ENCODE data around the gene DYRK1B. TPM values are rescaled to one million over a fixed set of nuclear protein-coding genes. Genes with fewer than 3 reads are reported as not detected.

DYRK1B gene
- total RNA-seq, 6 experiments from 2014 or later, result 2.5 to 6.3 (median 4.4) TPM

- H3K9me3 ChIP-seq, result no peaks in the 10 kb centered on the region
- no peak for DNase-seq
- H3K27ac ChIP-seq, result no peak overlapping the region
- no peak overlapping the region for H3K4me3 ChIP-seq
- intact Hi-C loops (cut with DNase I), result no loop called here
- no peaks in the 10 kb centered on the region for H3K4me1 ChIP-seq
- H3K36me3 ChIP-seq, result no peaks in the 10 kb centered on the region
- 89% methylated on average over 6 of the region's 7 CpGs for WGBS (ENCODE audit: insufficient coverage, low coverage, low lambda C conversion rate, missing lambda C conversion rate)
- no peak for ATAC-seq
- no peak for TF ChIP-seq POLR2A (IDR thresholded peaks at IDR 0.05)
- TF ChIP-seq CTCF (IDR thresholded peaks at IDR 0.05), result no peak
- H3K27me3 ChIP-seq, result no peaks in the 10 kb centered on the region
These were observed 18.9 kb upstream of the DYRK1B start for GRCh38 chr19:39852882-39853281.

DNA sequence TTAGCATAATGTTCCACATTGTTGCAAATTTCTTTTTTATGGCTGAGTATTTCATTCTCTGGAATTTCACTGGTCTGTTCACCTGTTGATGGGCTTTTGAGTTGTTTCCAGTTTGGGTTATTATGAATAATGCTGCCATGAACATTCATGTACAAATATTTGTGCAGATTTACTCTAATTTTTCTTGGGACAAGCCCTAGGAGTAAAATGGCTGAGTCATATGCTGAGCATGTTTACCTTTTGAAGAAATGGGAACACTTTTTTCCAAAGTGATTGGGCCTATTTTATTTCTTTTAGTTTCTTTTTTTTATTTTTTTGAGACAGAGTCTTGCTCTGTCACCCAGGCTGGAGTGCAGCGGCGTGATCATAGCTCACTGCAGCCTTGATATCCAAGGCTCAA is 16.9 kb upstream of the DYRK1B start:
- no peak overlapping the region for H3K4me3 ChIP-seq
- H3K4me1 ChIP-seq, result no peaks in the 10 kb centered on the region
- H3K9me3 ChIP-seq, result no peaks in the 10 kb centered on the region
- H3K27me3 ChIP-seq, result no peaks in the 10 kb centered on the region
- 65% methylated on average over 2 of the region's 2 CpGs for WGBS (ENCODE audit: insufficient coverage, low coverage, low lambda C conversion rate, missing lambda C conversion rate)
- TF ChIP-seq POLR2A (IDR thresholded peaks at IDR 0.05) (no peak), CTCF (IDR thresholded peaks at IDR 0.05) (no peak)
- DNase-seq, result no peak
- intact Hi-C loops (cut with DNase I), result no loop called here
- H3K27ac ChIP-seq, result no peak overlapping the region
- ATAC-seq, result no peak
- H3K36me3 ChIP-seq, result no peaks in the 10 kb centered on the region

DNA sequence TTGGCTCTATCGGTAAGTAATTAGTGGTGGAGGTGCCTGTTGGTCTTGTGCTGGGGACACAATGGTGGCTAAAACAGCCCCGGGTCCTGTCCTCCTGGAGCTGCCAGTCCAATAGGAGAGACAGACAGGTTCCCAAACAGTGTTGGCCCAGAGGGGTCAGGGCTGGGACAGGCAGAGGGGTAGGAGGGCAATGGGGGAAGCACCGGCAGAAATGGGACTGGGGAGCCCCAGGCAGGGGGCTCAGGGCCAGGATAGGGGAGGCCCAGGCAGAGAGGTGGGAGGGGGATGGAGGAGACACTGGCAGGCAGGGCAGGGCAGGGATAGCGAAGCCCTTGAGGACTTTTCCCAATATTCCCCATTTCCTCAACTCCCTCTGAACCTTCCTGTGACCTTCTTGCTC is 14.4 kb upstream of the DYRK1B start:
- Histone ChIP-seq H3K27ac (no peak overlapping the region), H3K36me3 (no peaks in the 10 kb centered on the region), H3K4me3 (no peak overlapping the region), H3K4me1 (peaks cover 0 to 17% (median 5%) of the 10 kb centered on the region in 4 donors), H3K9me3 (no peaks in the 10 kb centered on the region), H3K27me3 (no peaks in the 10 kb centered on the region)
- DNase-seq (no peak), ATAC-seq (no peak)
- intact Hi-C loops (cut with DNase I), result loop anchor here in 1 of 2 donors (10.0 kb wide), 1 partner anchor 54 kb away; no protein-coding TSS in a partner anchor
- 75% methylated on average over 2 of the region's 4 CpGs for WGBS (ENCODE audit: insufficient coverage, low coverage, low lambda C conversion rate, missing lambda C conversion rate)
- TF ChIP-seq POLR2A (IDR thresholded peaks at IDR 0.05) (no peak), CTCF (IDR thresholded peaks at IDR 0.05) (no peak)

DNA sequence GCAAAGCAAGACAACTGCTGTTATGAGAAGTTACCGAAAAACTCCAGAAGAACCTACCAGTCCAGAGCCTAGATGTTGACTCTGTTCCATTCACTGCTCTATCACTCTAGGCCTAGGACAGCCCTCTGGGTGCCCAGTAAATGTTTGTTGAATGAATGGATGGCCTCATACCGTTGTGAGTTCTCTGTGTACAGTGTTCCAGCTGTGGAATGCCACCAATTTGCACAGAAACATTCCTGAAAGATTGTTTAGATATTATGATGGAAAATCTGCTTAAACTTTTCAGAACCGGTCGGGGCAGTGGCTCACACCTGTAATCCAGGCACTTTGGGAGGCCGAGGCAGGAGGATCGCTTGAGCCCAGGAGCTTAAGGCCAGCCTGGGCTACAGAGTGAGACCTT is 13.6 kb upstream of the DYRK1B start:
- no peak for ATAC-seq
- H3K4me3 ChIP-seq, result no peak overlapping the region
- no peaks in the 10 kb centered on the region for H3K27me3 ChIP-seq
- no peak overlapping the region for H3K27ac ChIP-seq
- peaks cover 0 to 17% (median 5%) of the 10 kb centered on the region in 4 donors for H3K4me1 ChIP-seq
- intact Hi-C loops (cut with DNase I), result loop anchor here in 1 of 2 donors (10.0 kb wide), 1 partner anchor 53 kb away; no protein-coding TSS in a partner anchor
- TF ChIP-seq POLR2A (IDR thresholded peaks at IDR 0.05) (no peak), CTCF (IDR thresholded peaks at IDR 0.05) (no peak)
- H3K9me3 ChIP-seq, result no peaks in the 10 kb centered on the region
- 92% methylated on average over 6 of the region's 6 CpGs for WGBS (ENCODE audit: insufficient coverage, low coverage, low lambda C conversion rate, missing lambda C conversion rate)
- no peak for DNase-seq
- H3K36me3 ChIP-seq, result no peaks in the 10 kb centered on the region
